Left lung (tissue), 10 donors: ENCODE data around the gene GOLGA3. TPM values are rescaled to one million over a fixed set of nuclear protein-coding genes. Genes with fewer than 3 reads are reported as not detected.

Experiments used
- ATAC-seq: fragments of 200-7000 bp; cut with Tn5 transposase; one replicate; pipeline ENCODE4 v1.9.1; 2020; ENCODE audit warnings: moderate library complexity
- DNase-seq, 4 donors: peaks; one replicate each; pipeline ENCODE4 v3.0.0-alpha.2; 2013 to 2020
- H3K27ac ChIP-seq, 2 donors: fragments of 200-600 bp; sonication (generic) in 1 of 2; one replicate each; pipeline versions ENCODE4 v1.5.0 to v1.8.0; 2020 to 2021
- H3K27me3 ChIP-seq, 2 donors: fragments of 200-600 bp; sonication (generic) in 1 of 2; one replicate each; pipeline versions ENCODE4 v1.5.0 to v1.8.0; 2020 to 2021
- H3K36me3 ChIP-seq, 2 donors: fragments of 200-600 bp; sonication (generic) in 1 of 2; one replicate each; pipeline versions ENCODE4 v1.5.0 to v1.8.0; 2020 to 2021
- H3K4me1 ChIP-seq, 2 donors: fragments of 200-600 bp; one replicate each; pipeline ENCODE4 v1.8.0; 2021
- H3K4me3 ChIP-seq, 2 donors: fragments of 200-600 bp; sonication (generic) in 1 of 2; one replicate each; pipeline versions ENCODE4 v1.5.0 to v1.8.0; 2020 to 2021; ENCODE audit warnings: mild to moderate bottlenecking in 1 of 2
- H3K9me3 ChIP-seq, 2 donors: fragments of 200-600 bp; sonication (generic) in 1 of 2; one replicate each; pipeline versions ENCODE4 v1.5.0 to v1.8.0; 2020 to 2021
- CTCF ChIP-seq, 2 donors: fragments of 200-600 bp; sonication (generic) in 1 of 2; IDR thresholded peaks; one replicate each; pipeline versions ENCODE4 v1.5.0 to v1.8.0; 2021; ENCODE audit warnings: antibody characterized with exemption in 2 of 2
- intact Hi-C, 2 donors: fragments of 100-400 bp; cut with DNase I; formaldehyde crosslinking; loops; one replicate each; pipeline versions ENCODE4 v1.11.2 to v1.14.2; 2022
- polyA plus RNA-seq, 6 donors: library from polyadenylated mRNA; unstranded; fragments of 120-200 nt; gene quantifications; one replicate each; pipeline ENCODE4 v1.2.1, GENCODE V29; 2013; ENCODE audit not compliant: insufficient read length in 6 of 6
- total RNA-seq, 2 donors: library from RNA; stranded (reverse); fragmentation: NEBNext Ultra II Directional; extraction: Animal tissue kit (Norgen Biotek cat#: 25700); gene quantifications; one replicate each; pipeline ENCODE4 v1.2.1, GENCODE V29; 2021
- donor health status: DM: no; HTN: yes; CAD: no.
- donor health status: DM: no; HTN: no; CAD: no.

Gene GOLGA3
- total and polyA plus RNA-seq, 8 donors: 40.6 to 82.6 (median 45.0) TPM

- Histone ChIP-seq H3K9me3 (no peaks in the 10 kb centered on the region), H3K4me1 (peaks cover 0 to 44% of the 10 kb centered on the region in 2 donors), H3K36me3 (peaks cover 0 to 85% of the 10 kb centered on the region in 2 donors), H3K4me3 (no peak overlapping the region), H3K27me3 (no peaks in the 10 kb centered on the region), H3K27ac (peak overlapping the region in 1 of 2 donors; percentile 37)
- DNase-seq (no peak), ATAC-seq (peak; percentile 13)
- intact Hi-C loops: no loop called here
- no peak for TF ChIP-seq CTCF (IDR thresholded peaks at IDR 0.05)
Observed at GRCh38 chr12:132772606-132773005, 56.1 kb downstream of the GOLGA3 start.

GRCh38 chr12:132771126-132771838 is 57.4 kb downstream of the GOLGA3 start:
- no peaks in the 10 kb centered on the region for H3K27me3 ChIP-seq
- no peaks in the 10 kb centered on the region for H3K9me3 ChIP-seq
- H3K27ac ChIP-seq: peak overlapping the region in 1 of 2 donors; percentile 94
- TF ChIP-seq CTCF (IDR thresholded peaks at IDR 0.05): no peak
- peaks cover 3 to 57% of the 10 kb centered on the region in 2 donors for H3K4me1 ChIP-seq
- intact Hi-C loops: no loop called here
- ATAC-seq: no peak
- DNase-seq: no peak
- no peak overlapping the region for H3K4me3 ChIP-seq
- peaks cover 0 to 71% of the 10 kb centered on the region in 2 donors for H3K36me3 ChIP-seq

- no peaks in the 10 kb centered on the region for H3K27me3 ChIP-seq
- no peaks in the 10 kb centered on the region for H3K9me3 ChIP-seq
- H3K27ac ChIP-seq: peak overlapping the region; percentile 3 to 94
- ATAC-seq: peak; percentile 7
- intact Hi-C loops: no loop called here
- peak overlapping the region in 1 of 2 donors; percentile 1 for H3K4me3 ChIP-seq
- peak; percentile 36 to 79 (median 68) for DNase-seq
- H3K36me3 ChIP-seq: peaks cover 0 to 24% of the 10 kb centered on the region in 2 donors
- no peak for TF ChIP-seq CTCF (IDR thresholded peaks at IDR 0.05)
- H3K4me1 ChIP-seq: peaks cover 6 to 76% of the 10 kb centered on the region in 2 donors
Observed at GRCh38 chr12:132766380-132767085, 62.1 kb downstream of the GOLGA3 start.

GRCh38 chr12:132765361-132765760 is 63.3 kb downstream of the GOLGA3 start:
- TF ChIP-seq CTCF (IDR thresholded peaks at IDR 0.05): no peak
- peaks cover 0 to 13% of the 10 kb centered on the region in 2 donors for H3K36me3 ChIP-seq
- intact Hi-C loops: no loop called here
- H3K27ac ChIP-seq: no peak overlapping the region
- DNase-seq (peak in 1 of 4 donors; percentile 35), ATAC-seq (no peak)
- H3K4me3 ChIP-seq: no peak overlapping the region
- no peaks in the 10 kb centered on the region for H3K9me3 ChIP-seq
- H3K27me3 ChIP-seq: no peaks in the 10 kb centered on the region
- peaks cover 8 to 70% of the 10 kb centered on the region in 2 donors for H3K4me1 ChIP-seq

- no peak overlapping the region for H3K4me3 ChIP-seq
- no peak for TF ChIP-seq CTCF (IDR thresholded peaks at IDR 0.05)
- H3K36me3 ChIP-seq: peaks cover 0 to 3% of the 10 kb centered on the region in 2 donors
- intact Hi-C loops: no loop called here
- DNase-seq (peak in 1 of 4 donors; percentile 75), ATAC-seq (no peak)
- peaks cover 10 to 70% of the 10 kb centered on the region in 2 donors for H3K4me1 ChIP-seq
- H3K27me3 ChIP-seq: no peaks in the 10 kb centered on the region
- no peaks in the 10 kb centered on the region for H3K9me3 ChIP-seq
- H3K27ac ChIP-seq: no peak overlapping the region
Observed at GRCh38 chr12:132764231-132764630, 64.4 kb downstream of the GOLGA3 start.
